ENCODE results near the gene MET.

DNA sequence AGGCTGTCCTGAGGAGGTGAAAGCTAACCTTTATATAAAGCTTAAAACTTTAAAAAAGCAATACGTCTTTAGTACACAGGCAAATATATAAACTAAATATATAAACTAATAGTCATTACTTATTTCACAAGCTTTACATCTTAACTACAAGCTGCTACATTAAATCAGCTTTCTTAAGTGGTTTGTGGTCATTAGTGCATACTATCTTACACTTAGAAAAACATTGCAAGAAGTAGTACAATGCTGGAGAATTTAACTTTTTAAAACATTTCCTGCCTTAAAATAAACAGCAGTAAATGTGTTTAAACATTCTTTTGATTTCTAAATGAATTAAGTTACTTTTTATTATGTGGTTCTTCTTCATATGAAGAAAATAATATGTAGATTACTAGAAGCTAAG, 36.3 kb downstream of the MET start:
- TF ChIP-seq, protein P1, sequence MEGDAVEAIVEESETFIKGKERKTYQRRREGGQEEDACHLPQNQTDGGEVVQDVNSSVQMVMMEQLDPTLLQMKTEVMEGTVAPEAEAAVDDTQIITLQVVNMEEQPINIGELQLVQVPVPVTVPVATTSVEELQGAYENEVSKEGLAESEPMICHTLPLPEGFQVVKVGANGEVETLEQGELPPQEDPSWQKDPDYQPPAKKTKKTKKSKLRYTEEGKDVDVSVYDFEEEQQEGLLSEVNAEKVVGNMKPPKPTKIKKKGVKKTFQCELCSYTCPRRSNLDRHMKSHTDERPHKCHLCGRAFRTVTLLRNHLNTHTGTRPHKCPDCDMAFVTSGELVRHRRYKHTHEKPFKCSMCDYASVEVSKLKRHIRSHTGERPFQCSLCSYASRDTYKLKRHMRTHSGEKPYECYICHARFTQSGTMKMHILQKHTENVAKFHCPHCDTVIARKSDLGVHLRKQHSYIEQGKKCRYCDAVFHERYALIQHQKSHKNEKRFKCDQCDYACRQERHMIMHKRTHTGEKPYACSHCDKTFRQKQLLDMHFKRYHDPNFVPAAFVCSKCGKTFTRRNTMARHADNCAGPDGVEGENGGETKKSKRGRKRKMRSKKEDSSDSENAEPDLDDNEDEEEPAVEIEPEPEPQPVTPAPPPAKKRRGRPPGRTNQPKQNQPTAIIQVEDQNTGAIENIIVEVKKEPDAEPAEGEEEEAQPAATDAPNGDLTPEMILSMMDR (IDR thresholded peaks at IDR 0.05), result no peak
- no peak for TF ChIP-seq POLR2A (IDR thresholded peaks at IDR 0.05)
